ENCODE data around the gene PGAP1.
A peak's percentile ranks its signal among the peaks of the same experiment; 100 is the strongest.

PGAP1 gene

DNA sequence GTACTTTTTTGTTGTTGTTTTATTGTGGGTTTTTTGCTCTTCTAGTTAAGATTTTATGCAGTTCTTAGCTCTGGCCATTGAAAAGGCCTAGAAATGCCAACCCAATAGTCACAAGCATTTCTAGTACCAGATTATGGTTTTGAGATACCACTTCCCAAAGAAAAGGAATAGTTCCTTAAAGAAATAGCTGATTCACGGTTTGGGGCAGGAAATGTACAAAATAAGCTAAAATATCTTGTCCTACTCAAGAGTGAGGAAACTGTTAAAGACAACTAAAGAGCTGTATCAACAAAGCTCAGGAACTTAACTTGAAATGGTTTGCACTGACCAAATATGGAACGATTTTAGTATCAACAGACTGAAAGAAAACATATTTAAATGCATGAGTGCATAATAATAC, 35.4 kb downstream of the PGAP1 start:
- Mint-ChIP-seq H3K27me3 (no peaks in the 10 kb centered on the region), H3K9me3 (no peaks in the 10 kb centered on the region), H3K27ac (peak overlapping the region; percentile 60), H3K4me3 (no peak overlapping the region), H3K4me1 (ENCODE audit: low read depth) (peaks cover 14% of the 10 kb centered on the region), H3K36me3 (ENCODE audit: low read depth) (no peaks in the 10 kb centered on the region)
- intact Hi-C loops (cut with micrococcal nuclease), result no loop called here

DNA sequence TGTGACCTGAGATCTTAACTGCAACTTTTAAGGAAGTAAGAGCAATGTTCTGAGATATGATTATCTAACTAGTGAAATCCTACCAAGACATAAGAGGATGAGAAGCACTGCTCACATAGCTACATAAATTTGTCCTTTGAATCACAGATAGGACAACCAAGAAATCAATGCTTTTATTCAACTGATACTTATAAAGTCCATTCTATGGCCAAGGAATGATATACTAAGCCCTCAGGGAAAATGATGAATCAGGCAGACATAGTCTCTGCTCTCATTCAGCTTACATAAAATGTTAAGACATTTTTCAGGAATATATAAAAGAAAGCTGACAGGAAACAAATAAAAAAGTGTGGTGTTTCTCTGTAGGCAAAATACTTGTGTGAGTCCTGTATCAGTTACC, 39.1 kb downstream of the PGAP1 start:
- Mint-ChIP-seq H3K36me3 (ENCODE audit: low read depth) (no peaks in the 10 kb centered on the region), H3K4me3 (no peak overlapping the region), H3K27ac (no peak overlapping the region), H3K27me3 (no peaks in the 10 kb centered on the region), H3K4me1 (ENCODE audit: low read depth) (peaks cover 14% of the 10 kb centered on the region), H3K9me3 (no peaks in the 10 kb centered on the region)
- intact Hi-C loops (cut with micrococcal nuclease), result no loop called here

DNA sequence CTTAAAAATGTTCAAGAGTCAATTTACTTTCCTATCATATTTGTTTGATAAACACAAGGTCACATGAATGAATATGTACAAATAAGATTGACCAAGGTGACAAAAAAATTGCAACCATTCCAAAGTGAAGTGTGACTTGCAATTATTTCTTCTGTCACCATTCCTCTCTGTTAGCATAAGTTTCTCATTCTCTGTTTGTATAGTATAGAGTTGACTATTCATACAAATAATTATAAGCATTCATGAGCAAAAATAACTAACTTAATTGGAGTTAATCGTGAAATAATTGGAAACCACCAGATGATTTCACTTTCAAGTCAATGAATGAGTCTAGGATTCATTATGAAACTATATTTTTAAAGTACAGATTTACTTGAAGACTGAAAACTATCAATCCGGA, 42.1 kb downstream of the PGAP1 start:
- Mint-ChIP-seq H3K27ac (no peak overlapping the region), H3K4me3 (no peak overlapping the region), H3K36me3 (ENCODE audit: low read depth) (no peaks in the 10 kb centered on the region), H3K27me3 (no peaks in the 10 kb centered on the region), H3K4me1 (ENCODE audit: low read depth) (no peaks in the 10 kb centered on the region), H3K9me3 (no peaks in the 10 kb centered on the region)
- intact Hi-C loops (cut with micrococcal nuclease), result no loop called here

DNA sequence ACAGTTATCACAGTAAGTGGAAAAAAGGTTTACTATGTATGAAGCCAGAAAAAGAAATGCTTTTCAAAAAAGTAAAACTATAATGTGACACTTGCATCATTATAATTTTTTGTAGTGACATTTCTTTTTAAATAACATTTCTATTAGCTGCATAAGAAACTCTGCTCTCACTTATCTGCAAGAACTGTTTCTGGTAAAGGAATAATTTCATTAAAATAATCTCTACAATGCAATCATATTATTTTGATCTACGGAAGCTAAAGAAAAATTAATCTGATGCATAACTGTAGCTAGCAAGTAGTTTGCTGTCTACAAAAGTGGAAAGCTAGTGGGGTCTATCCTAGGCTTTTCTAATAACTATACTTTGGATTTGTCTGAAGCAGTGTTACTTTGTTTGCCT, 50.1 kb downstream of the PGAP1 start:
- H3K4me3 Mint-ChIP-seq, result no peak overlapping the region
- H3K4me1 Mint-ChIP-seq (ENCODE audit: low read depth), result no peaks in the 10 kb centered on the region
- H3K36me3 Mint-ChIP-seq (ENCODE audit: low read depth), result no peaks in the 10 kb centered on the region
- H3K9me3 Mint-ChIP-seq, result no peaks in the 10 kb centered on the region
- intact Hi-C loops (cut with micrococcal nuclease), result no loop called here
- H3K27me3 Mint-ChIP-seq, result no peaks in the 10 kb centered on the region
- no peak overlapping the region for H3K27ac Mint-ChIP-seq

DNA sequence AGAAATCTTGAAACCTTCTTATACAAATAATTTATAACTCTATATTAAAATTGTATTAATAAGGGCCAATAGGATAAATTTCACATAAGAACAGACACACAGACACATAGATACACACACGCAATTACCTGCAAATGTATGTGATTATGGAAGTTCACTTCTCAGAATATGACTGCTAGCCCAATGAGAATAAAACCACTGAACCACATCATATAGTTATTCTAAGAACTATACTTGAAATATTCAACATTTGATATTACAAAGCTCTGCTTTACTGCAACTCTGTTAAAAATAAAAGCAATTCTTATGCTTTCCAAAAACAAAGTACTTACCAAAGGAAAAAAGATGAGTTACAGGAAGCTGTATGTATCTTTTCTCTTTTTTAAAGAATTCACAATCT, 51.1 kb downstream of the PGAP1 start:
- intact Hi-C loops (cut with micrococcal nuclease), result no loop called here
- Mint-ChIP-seq H3K4me3 (no peak overlapping the region), H3K9me3 (no peaks in the 10 kb centered on the region), H3K36me3 (ENCODE audit: low read depth) (no peaks in the 10 kb centered on the region), H3K4me1 (ENCODE audit: low read depth) (no peaks in the 10 kb centered on the region), H3K27ac (no peak overlapping the region), H3K27me3 (no peaks in the 10 kb centered on the region)

DNA sequence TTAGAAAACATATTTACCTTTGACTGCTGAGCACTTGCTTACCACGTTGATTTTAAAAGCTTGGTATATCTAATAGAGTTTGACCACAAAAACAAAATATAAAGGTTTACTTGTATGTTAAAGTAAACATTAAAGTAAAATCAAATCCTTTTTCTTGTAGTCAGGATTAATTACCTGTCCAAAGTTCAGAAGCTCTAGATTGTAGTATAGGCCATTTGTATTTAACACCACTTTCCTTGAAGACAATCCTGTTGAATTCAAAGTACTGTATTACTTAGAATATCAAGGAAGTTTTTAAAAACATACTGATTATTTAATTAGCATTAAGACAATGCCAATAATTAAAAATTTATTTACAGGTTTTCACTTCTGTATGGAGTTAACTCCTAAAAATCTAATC, 53.0 kb downstream of the PGAP1 start:
- Mint-ChIP-seq H3K27ac (no peak overlapping the region), H3K4me1 (ENCODE audit: low read depth) (no peaks in the 10 kb centered on the region), H3K9me3 (no peaks in the 10 kb centered on the region), H3K36me3 (ENCODE audit: low read depth) (no peaks in the 10 kb centered on the region), H3K27me3 (no peaks in the 10 kb centered on the region), H3K4me3 (no peak overlapping the region)
- intact Hi-C loops (cut with micrococcal nuclease), result no loop called here

DNA sequence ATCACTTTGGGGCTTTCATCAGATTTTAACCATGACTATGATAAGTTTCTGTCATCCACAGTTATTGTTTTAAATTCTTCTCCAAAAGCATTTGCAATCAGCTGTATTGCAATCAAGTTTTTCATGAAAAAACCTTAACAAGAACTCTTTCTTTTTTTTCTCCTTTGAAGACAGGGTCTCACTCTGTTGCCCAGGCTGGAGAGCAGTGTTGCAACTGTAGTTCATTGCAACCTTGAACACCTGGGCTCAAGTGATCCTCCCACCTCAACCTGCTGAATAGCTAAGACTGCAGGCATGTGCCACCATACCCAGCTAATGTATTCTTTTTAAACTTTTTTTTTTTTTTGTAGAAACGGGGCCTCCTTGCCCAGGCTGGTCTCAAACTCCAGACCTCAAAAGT, 71.9 kb downstream of the PGAP1 start:
- no peaks in the 10 kb centered on the region for H3K36me3 Mint-ChIP-seq (ENCODE audit: low read depth)
- peaks cover 15% of the 10 kb centered on the region for H3K9me3 Mint-ChIP-seq
- no peaks in the 10 kb centered on the region for H3K27me3 Mint-ChIP-seq

DNA sequence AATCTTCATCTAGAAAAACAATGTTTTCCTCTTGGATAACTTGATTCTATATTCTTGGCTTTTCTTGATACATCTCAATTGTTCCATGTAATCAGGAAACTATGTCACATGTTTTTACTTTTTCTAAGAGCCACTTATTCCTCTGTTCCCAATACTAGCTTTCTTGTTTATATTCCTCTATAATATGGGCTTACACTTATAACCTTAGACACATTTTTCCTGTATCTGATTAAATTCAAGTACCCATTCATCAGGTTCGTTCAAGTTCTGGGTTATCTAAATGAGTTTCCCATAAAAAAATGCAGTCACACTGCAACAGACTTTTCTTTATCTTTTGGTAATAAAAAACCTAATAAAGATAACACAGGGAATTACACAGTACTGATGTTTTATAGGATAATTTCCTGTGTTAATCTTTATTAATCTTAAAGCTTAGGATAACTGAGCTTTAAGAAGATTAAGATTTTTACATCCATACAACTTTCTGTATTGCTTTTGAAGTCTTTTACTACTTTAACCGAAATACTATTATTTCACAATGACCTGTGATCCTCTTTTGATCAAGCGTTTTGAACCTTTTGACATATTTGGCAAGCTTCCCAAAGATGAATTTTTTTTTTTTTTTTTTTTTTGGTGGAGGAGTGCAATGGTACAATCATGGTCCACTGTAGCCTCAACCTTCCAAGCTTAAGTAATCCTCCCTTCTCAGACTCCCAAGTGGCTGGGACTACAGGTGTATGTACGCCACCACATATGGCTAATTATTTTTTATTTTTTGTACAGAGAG, 73.0 kb downstream of the PGAP1 start:
- Mint-ChIP-seq H3K4me3 (no peak overlapping the region), H3K4me1 (ENCODE audit: low read depth) (peaks cover 11% of the 10 kb centered on the region), H3K27ac (no peak overlapping the region), H3K9me3 (peaks cover 3% of the 10 kb centered on the region), H3K27me3 (no peaks in the 10 kb centered on the region), H3K36me3 (ENCODE audit: low read depth) (no peaks in the 10 kb centered on the region)
- intact Hi-C loops (cut with micrococcal nuclease), result no loop called here

More for the DNA sequence above, 71.9 kb downstream of the PGAP1 start:
- Mint-ChIP-seq H3K27ac (no peak overlapping the region), H3K4me3 (no peak overlapping the region), H3K4me1 (ENCODE audit: low read depth) (peaks cover 11% of the 10 kb centered on the region)
- intact Hi-C loops (cut with micrococcal nuclease), result no loop called here

DNA sequence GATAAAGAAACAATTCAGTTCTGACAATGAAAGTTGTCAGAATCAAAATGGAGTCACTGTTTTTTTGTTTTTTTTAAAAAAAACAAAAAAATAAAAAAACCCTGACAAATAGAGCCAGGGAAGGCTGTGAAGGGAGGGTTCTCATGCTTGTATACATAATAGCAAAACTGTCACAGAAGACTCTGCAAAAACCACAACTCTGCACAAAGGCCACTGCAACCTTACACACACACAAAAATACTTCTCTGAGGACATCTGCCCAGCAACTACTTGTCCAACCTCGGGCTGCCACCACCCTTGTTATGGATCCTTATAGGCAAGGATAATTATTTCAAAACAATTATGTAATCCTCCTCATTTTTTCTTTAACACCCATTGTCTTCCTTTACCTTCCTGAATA, 75.4 kb downstream of the PGAP1 start:
- no peaks in the 10 kb centered on the region for H3K9me3 Mint-ChIP-seq
- peaks cover 5% of the 10 kb centered on the region for H3K4me1 Mint-ChIP-seq (ENCODE audit: low read depth)
- intact Hi-C loops (cut with micrococcal nuclease), result no loop called here
- no peak overlapping the region for H3K27ac Mint-ChIP-seq
- no peaks in the 10 kb centered on the region for H3K27me3 Mint-ChIP-seq
- no peaks in the 10 kb centered on the region for H3K36me3 Mint-ChIP-seq (ENCODE audit: low read depth)
- H3K4me3 Mint-ChIP-seq, result no peak overlapping the region

DNA sequence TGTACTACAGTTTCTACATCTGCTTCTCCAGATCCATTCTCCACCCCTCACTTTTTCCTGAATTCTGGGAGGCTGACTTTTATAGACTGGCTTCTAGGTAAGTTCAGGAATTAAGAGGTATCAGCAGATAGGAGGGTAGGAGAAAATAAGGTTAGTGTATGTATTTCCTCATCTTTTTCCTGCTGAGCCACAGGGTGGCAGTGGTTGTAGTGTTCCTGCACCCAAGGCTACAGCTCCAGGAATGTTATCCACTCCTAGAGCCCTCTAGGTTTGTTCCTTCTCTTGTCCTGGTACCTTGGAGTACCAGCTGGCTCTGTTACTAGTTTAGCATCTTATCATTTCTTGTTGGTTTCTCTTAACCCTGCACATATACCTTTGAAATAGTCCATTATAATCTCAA, 76.6 kb downstream of the PGAP1 start:
- Mint-ChIP-seq H3K36me3 (ENCODE audit: low read depth) (no peaks in the 10 kb centered on the region), H3K4me1 (ENCODE audit: low read depth) (peaks cover 5% of the 10 kb centered on the region), H3K9me3 (no peaks in the 10 kb centered on the region), H3K27me3 (no peaks in the 10 kb centered on the region), H3K4me3 (no peak overlapping the region), H3K27ac (no peak overlapping the region)
- intact Hi-C loops (cut with micrococcal nuclease), result no loop called here

DNA sequence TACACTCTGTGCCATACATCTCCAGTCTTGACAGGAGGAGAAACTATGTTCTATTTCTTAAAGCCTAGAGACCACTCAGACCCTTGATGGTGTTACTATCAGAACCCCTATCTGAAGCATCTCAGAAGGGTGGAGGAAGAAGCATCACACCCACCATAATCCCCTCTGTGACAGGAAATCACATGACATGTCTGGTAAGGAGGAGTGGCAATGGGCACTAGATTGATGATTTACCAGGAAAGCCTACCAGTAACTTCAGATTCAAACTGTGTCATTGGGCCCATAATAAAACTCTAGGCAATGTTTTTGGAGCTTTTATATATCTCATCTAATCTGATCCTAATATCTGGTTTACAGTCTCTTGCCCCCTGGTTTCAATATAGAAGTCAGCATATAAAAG, 80.2 kb downstream of the PGAP1 start:
- no peak overlapping the region for H3K27ac Mint-ChIP-seq
- no peaks in the 10 kb centered on the region for H3K27me3 Mint-ChIP-seq
- no peaks in the 10 kb centered on the region for H3K9me3 Mint-ChIP-seq
- H3K36me3 Mint-ChIP-seq (ENCODE audit: low read depth), result no peaks in the 10 kb centered on the region
- H3K4me1 Mint-ChIP-seq (ENCODE audit: low read depth), result peaks cover 5% of the 10 kb centered on the region
- intact Hi-C loops (cut with micrococcal nuclease), result no loop called here
- no peak overlapping the region for H3K4me3 Mint-ChIP-seq

DNA sequence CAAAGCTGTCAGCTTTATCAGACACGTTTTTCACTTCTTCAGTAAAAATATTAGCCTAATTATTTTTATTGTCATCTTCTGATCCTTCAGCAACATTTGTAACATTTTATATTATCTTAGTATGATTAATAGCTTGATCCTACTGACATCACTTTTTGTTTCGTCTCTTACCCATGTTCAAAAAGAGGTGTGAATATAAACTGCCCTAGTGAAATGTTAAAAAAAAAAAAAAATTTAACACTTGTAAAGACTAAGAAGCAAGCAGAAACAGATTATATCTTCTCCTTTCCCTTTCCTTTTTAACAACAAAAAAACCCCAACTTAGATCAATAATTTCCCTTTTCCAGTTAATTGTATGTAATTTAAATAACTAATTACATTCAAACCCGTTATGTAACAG, 81.1 kb downstream of the PGAP1 start:
- Mint-ChIP-seq H3K4me3 (no peak overlapping the region), H3K36me3 (ENCODE audit: low read depth) (no peaks in the 10 kb centered on the region), H3K4me1 (ENCODE audit: low read depth) (peaks cover 8% of the 10 kb centered on the region), H3K9me3 (no peaks in the 10 kb centered on the region), H3K27me3 (no peaks in the 10 kb centered on the region), H3K27ac (no peak overlapping the region)
- intact Hi-C loops (cut with micrococcal nuclease), result no loop called here

DNA sequence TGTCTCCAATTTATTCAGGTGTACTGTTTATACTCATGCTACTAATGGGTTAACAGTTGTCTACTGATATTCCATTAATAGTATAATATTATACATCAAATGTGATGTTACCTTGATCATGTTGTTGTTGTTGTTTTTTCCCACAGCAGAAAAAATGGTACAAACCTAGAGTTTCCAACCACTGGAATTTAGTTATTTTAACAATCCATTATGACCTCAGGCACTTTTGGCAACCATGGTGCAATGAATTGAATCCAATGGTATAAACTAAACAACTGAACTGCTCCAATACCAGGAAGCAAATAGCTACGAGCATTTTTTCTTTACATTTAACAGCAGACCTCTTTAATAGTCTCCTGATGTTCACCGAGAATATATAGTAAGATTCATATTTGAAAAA, 86.3 kb downstream of the PGAP1 start:
- H3K27ac Mint-ChIP-seq, result no peak overlapping the region
- H3K9me3 Mint-ChIP-seq, result no peaks in the 10 kb centered on the region
- intact Hi-C loops (cut with micrococcal nuclease), result no loop called here
- H3K4me1 Mint-ChIP-seq (ENCODE audit: low read depth), result peaks cover 14% of the 10 kb centered on the region
- H3K4me3 Mint-ChIP-seq, result no peak overlapping the region
- no peaks in the 10 kb centered on the region for H3K36me3 Mint-ChIP-seq (ENCODE audit: low read depth)
- H3K27me3 Mint-ChIP-seq, result no peaks in the 10 kb centered on the region

DNA sequence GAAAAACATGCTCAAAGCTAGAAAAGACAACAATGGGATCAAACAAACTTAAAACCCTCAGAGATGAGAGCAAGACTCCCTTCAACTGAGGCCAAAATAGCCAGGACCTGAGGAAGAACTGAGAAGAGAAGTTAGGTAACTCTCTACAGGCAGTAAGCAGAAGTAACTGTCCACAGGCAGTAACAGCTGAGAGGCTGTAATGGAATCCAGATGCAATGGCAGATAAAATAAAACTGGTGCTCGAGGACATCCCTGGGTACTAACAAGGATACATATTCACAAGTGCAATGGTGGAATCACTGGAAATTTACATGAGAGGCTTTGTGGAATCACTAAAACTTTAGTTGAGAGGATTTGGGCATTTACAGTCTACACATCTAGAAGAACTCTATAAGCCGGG, 86.9 kb downstream of the PGAP1 start:
- H3K4me3 Mint-ChIP-seq, result no peak overlapping the region
- H3K36me3 Mint-ChIP-seq (ENCODE audit: low read depth), result no peaks in the 10 kb centered on the region
- H3K27me3 Mint-ChIP-seq, result no peaks in the 10 kb centered on the region
- intact Hi-C loops (cut with micrococcal nuclease), result no loop called here
- peaks cover 14% of the 10 kb centered on the region for H3K4me1 Mint-ChIP-seq (ENCODE audit: low read depth)
- no peak overlapping the region for H3K27ac Mint-ChIP-seq
- no peaks in the 10 kb centered on the region for H3K9me3 Mint-ChIP-seq

DNA sequence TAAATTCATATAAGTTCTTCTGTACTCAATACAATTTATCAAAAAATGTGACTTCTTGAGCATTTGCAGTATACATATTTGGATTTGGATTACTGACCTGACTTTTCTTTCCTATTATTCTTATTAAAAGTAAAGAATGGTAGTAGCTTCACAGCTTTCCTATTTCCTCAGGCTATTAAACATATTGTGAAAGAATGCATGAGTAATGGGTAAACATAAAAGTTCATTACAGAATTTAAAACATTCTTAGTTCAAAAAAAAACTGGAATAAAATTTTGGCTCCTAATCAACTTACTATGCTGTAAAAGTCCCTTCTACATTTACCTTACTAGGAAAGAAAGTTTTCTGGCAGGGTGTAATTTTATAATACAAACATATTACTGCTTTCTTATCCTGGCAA, 90.1 kb downstream of the PGAP1 start:
- intact Hi-C loops (cut with micrococcal nuclease), result no loop called here
- Mint-ChIP-seq H3K27me3 (no peaks in the 10 kb centered on the region), H3K27ac (no peak overlapping the region), H3K4me1 (ENCODE audit: low read depth) (peaks cover 14% of the 10 kb centered on the region), H3K9me3 (no peaks in the 10 kb centered on the region), H3K4me3 (no peak overlapping the region), H3K36me3 (ENCODE audit: low read depth) (no peaks in the 10 kb centered on the region)

Measured in dendritic cell treated with granulocyte-macrophage colony-stimulating factor and Interleukin-4, amounts not matched to agents 40 ng/mL and 50 ng/mL, for 4 days (primary cell).